HG03558 (cell line): ENCODE data around the gene TNIP1.

ENCODE experiments used
- ATAC-seq: cut with Tn5 transposase; IDR thresholded peaks from one replicate; pipeline ENCODE4 v1.9.1; 2021; ENCODE audit warnings: moderate number of reproducible peaks; ENCODE audit not compliant: unreplicated experiment; ENCODE audit errors: extremely low read depth

Gene TNIP1

DNA sequence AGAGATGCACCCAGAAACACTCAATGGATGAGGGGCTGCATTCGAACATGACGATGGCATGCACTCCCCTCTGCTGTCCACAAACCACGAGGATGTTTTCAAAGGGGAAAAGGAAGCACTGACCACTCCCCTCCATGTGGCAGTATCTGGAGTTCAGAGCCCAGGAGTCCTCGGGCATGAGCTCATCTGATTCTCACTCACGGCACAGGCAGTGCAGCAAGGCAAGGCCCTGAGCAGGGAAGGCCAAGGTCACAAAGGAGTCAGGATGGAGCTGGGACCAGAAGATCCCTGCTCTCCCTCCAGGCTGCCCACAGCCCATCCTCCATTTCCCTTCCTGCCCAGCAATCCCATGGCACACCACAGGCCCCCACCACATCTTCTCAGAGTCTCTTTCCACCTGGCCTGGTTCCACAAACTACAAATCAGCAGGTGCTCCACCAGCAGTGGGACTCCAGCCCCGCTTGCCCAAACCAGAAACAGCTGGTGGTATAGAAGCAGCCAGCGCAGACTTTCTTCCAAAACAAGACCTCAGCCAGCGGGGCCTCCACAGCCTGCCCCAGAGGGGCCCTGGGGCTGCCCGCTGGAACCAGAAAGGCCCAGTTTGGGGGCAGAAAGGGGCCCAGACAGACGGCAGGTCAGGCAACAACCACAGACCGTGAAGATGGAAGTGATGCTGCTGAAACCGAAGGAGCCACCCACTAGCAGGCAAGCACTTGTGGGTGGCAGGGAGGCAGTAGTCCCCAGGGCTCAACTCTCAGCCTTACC is 12.2 kb downstream of the TNIP1 start:
- ATAC-seq: peak; percentile 51

DNA sequence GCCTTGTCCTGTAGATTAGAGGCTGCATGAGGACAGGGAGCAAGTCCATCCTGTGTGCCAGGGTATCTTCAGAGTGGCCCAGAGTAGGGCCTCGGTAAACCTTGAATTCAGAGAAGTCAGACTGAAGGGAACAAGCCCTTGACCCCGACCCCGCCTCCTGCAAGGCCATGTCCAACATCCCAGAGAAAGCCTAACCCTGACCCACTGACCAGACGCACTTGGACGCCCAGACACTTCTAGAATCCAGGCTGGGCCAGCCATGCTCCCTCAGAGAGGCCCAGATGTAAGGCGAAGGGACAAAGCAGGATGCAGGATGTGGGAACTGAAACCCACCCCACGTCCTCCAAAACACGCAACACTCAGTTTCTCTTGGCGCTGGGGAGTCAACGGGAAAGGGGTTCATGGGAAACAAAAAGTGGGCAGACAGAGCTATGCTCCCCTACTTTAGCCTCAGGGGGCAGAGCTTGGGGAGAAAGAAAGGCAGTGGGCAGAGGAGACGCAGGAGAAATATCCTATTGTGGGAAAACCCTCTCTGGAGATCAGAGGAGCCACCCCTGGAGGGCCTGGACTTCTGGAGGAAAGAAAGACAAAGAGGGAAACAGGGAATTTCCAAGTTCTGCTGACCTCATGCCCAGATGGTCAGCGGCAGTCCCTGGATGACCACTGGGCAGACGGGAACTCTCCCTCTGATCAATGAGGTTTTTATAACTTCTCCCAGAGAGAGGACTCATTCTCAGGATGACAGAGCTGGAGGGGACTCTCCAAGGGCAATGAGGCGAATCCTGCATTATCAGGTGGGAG is 13.0 kb downstream of the TNIP1 start:
- ATAC-seq: no peak

DNA sequence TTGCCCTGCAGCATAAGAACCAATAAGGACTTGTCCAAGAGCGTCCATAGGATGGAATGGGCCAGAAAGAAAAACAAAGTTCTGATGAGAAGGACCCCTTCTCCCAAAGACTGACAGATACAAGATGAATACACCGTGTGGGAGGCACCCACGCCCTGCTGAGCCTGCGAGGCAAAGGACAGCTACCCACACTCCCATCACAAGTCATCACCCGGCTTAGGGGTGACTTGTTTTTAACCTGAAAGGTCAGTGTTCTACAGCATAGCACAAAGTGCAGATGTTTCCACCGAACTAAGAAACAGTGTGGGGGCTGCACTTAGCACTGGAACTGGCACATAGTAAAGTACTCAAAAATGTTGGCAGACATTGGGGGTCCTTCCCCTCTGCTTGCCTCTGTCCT is 13.9 kb downstream of the TNIP1 start:
- ATAC-seq: no peak

DNA sequence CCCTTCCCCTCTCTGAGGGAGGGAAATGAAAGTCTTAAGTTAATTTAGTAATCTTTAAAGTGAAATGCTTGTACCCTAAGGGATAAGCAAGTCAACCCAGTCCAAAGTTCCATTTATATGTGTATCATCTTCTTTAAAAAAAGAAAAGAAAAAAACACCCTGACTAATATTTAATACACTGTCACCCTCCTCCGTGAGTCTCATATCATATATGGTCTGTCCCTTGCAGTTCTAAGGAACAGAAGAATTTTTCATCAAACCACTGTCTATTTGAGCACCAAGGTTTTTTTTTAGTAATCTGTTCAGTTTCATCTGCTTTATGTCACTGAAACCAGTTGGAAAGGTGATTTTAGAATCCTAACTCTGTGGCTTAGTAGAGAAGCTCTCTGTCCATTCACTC is 15.2 kb downstream of the TNIP1 start:
- no peak for ATAC-seq

DNA sequence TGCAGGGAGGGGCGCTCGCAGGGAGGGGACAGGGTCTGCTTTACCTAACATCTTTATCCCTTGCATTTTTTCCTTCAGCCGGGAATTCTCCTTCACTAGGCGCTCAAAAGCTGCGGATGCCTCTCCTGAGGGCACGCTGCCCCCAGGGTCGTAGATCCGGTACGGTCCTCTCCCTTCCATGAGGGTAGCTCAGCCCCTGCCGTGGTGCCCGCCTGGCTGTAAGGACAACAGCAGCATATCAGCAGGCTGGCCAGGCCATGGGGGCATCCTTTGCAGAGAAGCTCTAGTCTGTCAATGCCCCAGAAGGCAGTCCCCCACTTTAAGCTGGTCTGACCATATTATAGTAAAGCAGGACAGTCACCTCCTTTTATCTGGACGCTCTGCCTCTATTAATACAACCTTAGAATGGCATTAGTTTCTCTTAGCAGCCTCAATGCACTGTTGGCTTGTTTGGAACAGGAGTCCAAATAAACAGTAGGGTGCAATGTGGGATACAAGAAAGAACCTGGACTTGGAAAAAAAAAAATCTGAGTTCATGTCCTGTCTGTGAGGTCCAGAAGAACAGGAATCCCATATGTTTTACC is 15.8 kb downstream of the TNIP1 start:
- ATAC-seq: no peak

DNA sequence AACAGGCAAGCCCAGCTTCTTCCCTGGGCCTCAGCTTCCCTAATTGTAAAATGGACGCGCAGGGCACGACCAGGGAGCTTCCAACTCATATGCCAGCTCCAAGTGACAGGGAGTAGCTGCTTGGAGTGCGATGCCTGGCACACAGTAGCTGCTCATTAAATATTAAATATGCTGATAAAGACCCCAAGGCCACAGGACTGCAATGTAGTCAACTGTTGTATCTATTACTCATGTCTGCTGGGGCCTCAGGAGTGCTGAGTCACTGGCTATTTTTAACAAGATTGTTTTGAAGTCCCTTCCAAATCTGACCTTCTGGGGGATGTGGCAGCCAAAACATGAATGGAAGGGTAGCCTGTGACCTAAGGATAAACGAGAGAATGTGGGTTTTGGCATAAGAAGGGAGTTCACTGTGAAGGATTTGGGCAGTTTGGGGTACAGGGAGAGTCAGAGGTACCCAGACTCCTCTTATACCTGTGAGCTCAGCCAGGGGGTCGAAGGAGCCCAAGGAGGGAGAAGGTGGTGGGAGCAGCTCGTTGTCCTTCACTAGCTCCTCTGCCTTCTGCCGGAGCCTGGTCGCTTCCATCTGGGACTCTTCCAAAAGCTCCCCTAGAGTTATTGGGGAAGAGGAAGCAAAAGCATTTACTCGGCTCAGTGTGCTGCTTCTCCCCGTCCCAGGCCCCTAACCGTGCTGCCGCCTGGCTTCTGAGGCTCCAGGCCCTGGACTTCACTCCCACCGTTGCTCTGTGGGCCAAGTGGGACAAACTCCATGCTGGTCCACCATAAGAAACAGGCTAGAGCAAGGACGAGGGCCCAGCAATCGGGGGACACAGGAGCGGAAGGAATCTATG is 17.5 kb downstream of the TNIP1 start:
- ATAC-seq: no peak

DNA sequence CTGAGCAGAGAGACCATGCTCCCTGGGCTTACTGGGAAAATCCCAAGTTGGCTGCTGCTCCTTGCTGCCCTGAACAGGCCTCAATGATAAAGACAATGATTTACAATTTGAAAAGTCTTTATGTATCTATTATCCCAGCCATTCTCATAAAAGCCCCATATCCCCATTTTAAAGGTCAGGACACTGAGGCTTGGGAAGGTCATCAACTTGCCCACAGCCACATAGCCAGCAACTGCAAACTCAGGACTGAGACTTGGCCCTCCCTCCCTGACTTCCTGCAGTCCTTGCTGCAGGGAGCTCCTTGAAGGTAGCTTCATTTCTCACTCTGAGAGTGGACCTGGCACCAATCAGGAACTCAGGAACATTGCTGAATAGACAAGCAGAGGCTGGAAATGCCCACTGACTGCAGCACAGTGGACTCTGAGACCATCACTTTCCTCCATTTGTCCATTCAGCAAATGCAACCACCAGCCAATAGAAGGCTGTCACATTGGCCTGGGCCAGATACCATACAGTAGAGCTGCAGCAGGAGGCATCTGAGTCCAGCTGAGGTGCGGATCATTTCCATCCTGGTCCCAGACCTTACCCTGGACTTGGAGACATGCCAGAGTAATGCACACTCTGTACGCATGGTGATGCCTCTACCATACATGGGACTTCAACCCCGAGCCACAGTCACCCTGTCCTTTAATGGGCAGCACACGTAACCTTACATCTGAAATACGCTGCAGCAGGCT is 18.3 kb downstream of the TNIP1 start:
- no peak for ATAC-seq

DNA sequence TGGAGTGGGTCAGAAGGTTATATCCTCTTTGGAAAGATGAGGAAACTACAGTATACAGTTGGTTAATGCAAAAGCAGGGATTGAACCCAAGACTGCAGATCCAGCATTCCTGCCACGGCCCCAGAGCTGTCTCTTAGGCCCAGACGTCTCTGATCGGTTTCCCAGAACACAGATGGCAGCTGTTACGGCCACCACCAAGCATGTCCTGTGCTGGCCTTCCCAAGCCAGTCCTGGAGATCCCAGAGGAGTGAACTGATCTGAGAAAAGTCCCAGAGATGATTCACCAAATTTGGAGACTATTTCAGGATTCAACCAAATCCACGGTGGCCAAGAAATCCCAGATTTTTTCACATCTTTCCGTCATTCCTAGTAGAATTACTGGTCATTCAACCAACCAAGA is 20.1 kb downstream of the TNIP1 start:
- ATAC-seq: no peak

DNA sequence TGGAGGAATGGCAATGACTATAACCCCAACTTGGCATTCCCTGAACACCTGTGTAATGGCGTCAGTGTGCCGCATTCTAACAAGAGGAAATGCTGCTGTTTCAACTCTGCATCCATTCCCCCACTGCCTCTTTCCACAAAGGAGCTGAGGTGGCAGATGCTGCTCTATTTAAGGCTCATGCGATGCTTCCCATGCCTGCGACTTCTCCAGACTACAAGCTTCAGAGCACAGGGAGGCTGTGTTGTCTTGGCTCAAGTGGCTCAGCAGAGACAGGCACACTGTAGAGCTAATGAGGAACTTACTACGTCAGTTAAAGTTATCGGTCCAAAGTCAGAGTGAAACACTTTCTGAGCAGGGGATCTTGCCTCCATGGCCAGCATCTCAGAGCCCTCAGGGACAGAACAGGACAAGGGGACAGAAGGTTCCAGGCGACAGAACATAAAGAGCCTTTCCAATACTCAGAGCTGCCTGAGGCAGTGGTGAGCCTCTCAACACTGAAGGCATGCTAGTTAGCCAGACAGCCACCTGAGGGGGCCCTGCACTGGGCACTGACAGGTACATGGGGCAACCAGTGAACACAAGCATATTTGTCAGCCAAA is 21.8 kb downstream of the TNIP1 start:
- ATAC-seq: no peak

DNA sequence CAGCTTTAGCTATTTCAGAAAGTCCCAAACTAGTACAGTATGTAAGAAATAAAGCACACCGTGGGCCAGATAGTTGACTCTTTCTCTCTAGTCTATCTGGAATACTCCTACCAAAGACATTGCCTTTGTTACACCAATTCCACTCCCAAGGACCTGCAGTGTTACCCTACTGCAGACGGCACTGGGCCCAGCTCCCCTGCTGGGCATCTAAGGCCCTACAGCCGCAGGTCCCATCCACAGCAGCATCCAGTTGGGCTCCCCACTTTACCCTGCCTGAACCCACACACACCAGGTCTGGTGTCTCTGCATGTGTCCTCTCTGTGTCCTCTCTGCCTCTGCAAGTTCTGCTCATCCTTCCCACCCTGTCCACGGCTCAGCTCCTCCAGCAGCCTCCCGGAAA is 22.5 kb downstream of the TNIP1 start:
- ATAC-seq: no peak

DNA sequence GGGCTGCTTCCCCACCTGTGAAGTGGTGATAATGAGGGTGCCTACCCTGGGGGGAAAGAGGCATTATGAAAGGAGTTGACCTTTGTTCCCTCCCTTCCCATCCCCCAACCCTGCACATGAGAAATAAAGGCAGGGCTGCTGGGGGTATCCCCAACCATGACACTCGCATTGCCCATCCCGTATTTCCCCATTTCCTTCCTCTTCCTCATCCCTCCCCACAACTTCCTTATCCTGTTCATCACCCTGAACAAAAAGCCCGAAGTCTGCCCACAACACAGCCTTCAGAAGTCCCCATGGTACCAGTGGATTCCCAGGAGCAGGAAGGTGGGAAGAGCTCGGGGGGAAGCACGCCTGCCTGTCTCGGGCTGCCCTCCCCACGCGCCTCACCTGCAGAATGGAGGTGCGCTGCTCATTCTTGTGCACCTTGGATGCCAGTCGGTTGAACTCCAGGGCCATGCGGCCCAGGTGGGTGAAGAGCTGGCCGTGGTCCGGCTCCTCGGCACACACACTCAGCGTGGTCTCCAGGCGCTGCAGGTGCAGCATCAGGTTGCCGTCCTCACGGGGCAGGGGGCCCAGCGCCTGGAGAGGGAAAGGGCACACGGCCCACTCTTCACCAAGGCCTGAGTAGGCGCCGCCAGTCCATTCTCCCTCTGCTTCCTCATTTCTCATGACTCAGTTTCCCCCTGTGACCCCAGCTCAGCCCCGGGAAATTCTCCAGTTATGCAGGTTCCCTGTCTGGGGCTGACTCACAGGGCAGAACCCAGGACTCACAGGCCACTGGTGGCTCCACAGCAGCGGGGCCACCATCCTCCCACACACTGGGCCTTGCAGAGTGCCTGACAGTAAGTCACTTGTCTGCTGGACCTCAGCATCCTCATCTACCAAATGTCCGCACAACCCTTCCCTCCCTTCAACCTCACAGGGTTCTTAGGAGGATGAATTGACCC is 24.2 kb downstream of the TNIP1 start:
- ATAC-seq: no peak

DNA sequence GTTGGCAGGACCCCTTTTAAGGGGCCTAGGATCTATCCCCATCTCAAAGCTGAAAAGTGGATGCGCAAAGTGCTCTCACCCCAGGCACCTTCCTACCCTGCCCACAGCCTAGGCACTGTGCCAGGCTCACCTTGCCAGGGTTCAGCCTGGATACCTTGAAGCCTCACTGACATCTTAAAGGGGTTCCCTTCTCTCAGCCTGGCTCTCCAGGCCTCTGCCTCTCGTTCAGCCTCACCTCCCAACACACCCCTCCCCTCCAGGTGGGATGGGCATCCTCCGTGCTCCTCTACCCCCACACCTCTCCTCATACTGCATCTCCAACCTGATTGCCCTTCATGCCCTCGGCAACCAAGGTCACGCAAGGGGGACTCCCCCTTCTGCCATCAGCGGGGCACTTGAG is 25.5 kb downstream of the TNIP1 start:
- ATAC-seq: no peak

DNA sequence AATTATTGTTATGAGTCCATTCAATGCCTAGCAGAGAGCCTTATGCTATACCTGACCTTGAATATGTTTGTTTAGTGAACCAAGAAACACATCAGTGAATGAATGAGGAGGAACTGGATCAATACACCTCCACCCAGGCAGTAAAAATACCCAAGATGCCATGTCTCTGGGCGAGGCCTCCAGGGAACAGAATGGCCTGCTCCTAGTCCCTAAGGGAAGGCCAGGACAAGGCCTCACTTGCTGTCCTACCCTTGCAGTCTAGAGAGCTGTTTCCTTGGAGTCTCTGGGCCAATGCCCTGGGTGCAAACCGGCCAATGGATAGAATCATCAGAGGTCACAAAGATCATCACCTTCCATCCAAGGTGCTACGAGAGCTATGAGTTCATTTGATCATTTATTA is 26.1 kb downstream of the TNIP1 start:
- ATAC-seq: no peak

DNA sequence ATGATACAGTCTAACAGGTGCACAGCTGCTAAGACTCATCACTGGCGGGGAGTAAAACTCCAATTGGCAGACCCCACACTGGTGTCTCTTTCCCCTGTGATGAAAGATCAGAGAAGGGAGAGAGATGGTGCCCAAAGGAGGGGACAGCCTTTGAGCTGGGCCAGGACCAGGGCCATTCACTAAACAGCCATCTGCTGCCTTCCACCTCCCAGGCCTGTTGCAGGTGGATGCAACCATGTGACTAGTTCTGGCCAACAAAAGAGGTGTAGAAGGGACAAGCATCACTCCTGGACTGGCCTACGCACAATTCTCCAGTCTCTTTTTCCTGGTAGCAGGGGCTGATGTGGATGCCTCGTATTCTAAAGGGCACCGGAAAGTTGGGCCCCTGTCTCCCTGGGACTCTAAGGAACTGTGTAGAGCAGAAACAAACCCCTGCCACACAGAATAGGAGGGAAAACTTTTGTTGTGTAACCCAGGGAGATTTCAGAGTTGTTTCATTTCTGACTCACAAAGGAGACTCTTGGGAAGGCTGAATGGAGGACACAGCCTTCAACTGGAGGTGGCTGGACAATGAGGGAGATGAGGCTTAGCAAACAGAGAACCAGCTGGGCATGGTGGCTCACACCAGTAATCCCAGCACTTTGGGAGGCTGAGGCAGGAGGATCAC is 26.9 kb downstream of the TNIP1 start:
- ATAC-seq: no peak

DNA sequence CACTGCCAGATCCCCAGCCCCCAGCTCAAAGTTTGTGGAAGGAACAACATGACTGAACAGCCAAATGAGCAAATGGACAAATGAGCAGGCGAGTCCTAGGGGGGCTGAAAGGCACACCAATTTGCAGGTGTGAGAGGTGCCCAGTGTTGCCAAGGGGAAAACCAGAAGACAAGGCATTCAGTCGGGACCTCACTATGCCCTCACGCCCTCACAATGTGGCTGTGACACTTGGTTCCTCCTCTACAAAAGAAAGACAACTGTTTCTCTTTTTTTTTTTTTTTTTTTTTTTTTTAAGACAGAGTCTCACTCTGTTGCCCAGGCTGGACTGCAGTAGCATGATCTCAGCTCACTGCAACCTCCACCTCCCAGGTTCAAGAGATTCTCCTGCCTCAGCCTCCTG is 28.0 kb downstream of the TNIP1 start:
- ATAC-seq: no peak

DNA sequence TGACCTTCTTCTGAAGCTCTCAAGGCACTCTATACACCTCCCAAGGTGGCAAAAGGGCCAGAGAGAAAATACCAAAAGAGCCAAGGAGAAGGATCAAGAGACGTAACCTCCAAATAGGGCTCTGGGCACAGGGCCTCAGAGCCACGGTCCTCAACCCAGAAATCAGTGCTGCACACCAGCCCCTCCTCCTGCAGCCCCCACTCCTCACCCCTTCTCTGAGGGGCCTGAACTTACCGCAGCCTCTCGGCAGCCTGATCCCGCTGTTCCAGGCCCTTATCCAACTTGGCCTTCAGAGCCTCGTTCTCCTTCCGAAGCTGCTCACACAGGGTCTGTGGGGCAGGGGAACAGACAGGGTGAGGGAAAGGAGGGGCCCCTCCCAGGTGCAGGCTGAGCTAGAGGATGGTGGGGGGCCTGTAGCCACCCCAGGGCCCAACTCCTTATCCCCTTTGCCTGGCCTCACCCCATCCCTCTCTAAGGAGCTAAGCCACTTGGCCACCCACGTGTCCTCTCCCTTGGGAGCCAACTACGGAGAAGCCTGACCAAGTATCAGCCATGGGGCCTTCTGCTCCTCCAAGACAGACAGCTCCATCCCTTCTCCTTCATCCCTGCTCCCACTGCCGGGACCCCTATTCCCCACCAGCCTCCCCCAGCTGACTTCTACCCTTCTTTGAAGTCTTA is 28.8 kb downstream of the TNIP1 start:
- ATAC-seq: no peak
